ENCODE measurements around the gene AACS. TPM values are rescaled to one million over a fixed set of nuclear protein-coding genes. Genes with fewer than 3 reads are reported as not detected.

AACS gene
- polyA plus RNA-seq, 3 donors = 4.7 to 7.9 (median 5.1) TPM

GRCh38 chr12:125024949-125025563, 40.2 kb upstream of the AACS start:
- H3K27ac Mint-ChIP-seq = peak overlapping the region in 3 of 7 donors; percentile 18 to 54 (median 50)
- 92% methylated on average over 38 of the region's 43 CpGs for WGBS (ENCODE audit: insufficient coverage)

More at GRCh38 chr12:125024949-125025563, 40.2 kb upstream of the AACS start:
- Histone ChIP-seq H3K27me3 (ENCODE audit: control insufficient read depth in 2 of 2, insufficient read depth in 2 of 2, low read length in 2 of 2) (no peaks in the 10 kb centered on the region), H3K4me3 (replicated peaks in 1 of 3; ENCODE audit: low read depth in 2 of 3, low read length in 3 of 3) (no peak overlapping the region), H3K27ac (ENCODE audit: low read depth in 1 of 2, low read length in 2 of 2) (no peak overlapping the region), H3K79me2 (ENCODE audit: insufficient read depth, low read length) (no peaks in the 10 kb centered on the region), H3K9ac (ENCODE audit: insufficient read depth, low read length, poor library complexity, severe bottlenecking) (no peak overlapping the region), H3K36me3 (replicated peaks in 1 of 2; ENCODE audit: control insufficient read depth in 1 of 2, insufficient read depth in 2 of 2, low read length in 2 of 2) (peaks cover 16 to 59% of the 10 kb centered on the region in 2 donors), H4K20me1 (ENCODE audit: insufficient read depth, low read length) (no peaks in the 10 kb centered on the region), H3K9me3 (replicated peaks in 1 of 2; ENCODE audit: control insufficient read depth in 1 of 2, insufficient read depth in 1 of 2, low read length in 2 of 2) (peaks cover 0 to 5% of the 10 kb centered on the region in 2 donors), H3K4me1 (ENCODE audit: control insufficient read depth in 1 of 2, insufficient read depth in 2 of 2, low read length in 2 of 2) (no peaks in the 10 kb centered on the region), H2AFZ (ENCODE audit: insufficient read depth, low read depth, low read length, poor library complexity, severe bottlenecking) (no peak overlapping the region), H3K4me2 (replicated peaks; ENCODE audit: extremely low read depth, low read length, poor library complexity, severe bottlenecking) (no peak overlapping the region)
- Mint-ChIP-seq H3K9me3 (peaks cover 0 to 8% (median 0%) of the 10 kb centered on the region in 7 donors), H3K36me3 (peaks cover 39 to 73% of the 10 kb centered on the region in 2 donors), H3K27me3 (ENCODE audit: low read depth in 3 of 3) (no peaks in the 10 kb centered on the region), H3K4me3 (no peak overlapping the region), H3K4me1 (peaks cover 3% of the 10 kb centered on the region)
- intact Hi-C loops (cut with micrococcal nuclease) = loop anchor here in 1 of 2 donors (2.0 kb wide), 1 partner anchor 48 kb away; no protein-coding TSS in a partner anchor
- no peak for TF ChIP-seq CTCF (IDR thresholded peaks at IDR 0.05)
- DNase-seq = no peak
